HepG2 (cell line): ENCODE measurements around the gene GATA1. TPM values are rescaled to one million over a fixed set of nuclear protein-coding genes. Genes with fewer than 3 reads are reported as not detected.
A peak's percentile ranks its signal among the peaks of the same experiment; 100 is the strongest.

ENCODE experiments used
- CCAR2 ChIP-seq: fragments of 200-400 bp; formaldehyde crosslinking; optimal IDR thresholded peaks from 2 replicates; pipeline ENCODE3; 2018; ENCODE audit warnings: low read depth, mild to moderate bottlenecking, low read length, moderate library complexity
- CREB1 ChIP-seq, 2 experiments: fragments of 450-650 bp in 1 of 2; IDR thresholded peaks; 2 replicates each; pipeline ENCODE4 v1.6.1; 2016 to 2017; ENCODE audit warnings: control low read depth in 1 of 2, mild to moderate bottlenecking in 1 of 2, missing compliant biosample characterization in 1 of 2, missing genetic modification characterization in 1 of 2
- FOXC1 ChIP-seq: sonication (generic); formaldehyde crosslinking; IDR thresholded peaks from 2 replicates; pipeline ENCODE4 v1.8.0; 2022; ENCODE audit warnings: mild to moderate bottlenecking, missing genetic modification reagents, borderline replicate concordance
- GABPA ChIP-seq, 2 experiments: IDR thresholded peaks; 2 replicates each; pipeline ENCODE4 v1.6.1; 2011 to 2016; ENCODE audit warnings: low read depth in 2 of 2, low read length in 1 of 2, missing biosample characterization in 1 of 2, missing genetic modification characterization in 1 of 2
- KDM5A ChIP-seq: fragments of 200-600 bp; sonication (generic); IDR thresholded peaks from 2 replicates; pipeline ENCODE4 v1.7.0; 2018; ENCODE audit warnings: antibody characterized with exemption, mild to moderate bottlenecking, low read length, borderline replicate concordance
- LBX2 ChIP-seq: sonication (generic); formaldehyde crosslinking; IDR thresholded peaks from 2 replicates; pipeline ENCODE4 v1.5.0; 2020; ENCODE audit warnings: missing genetic modification reagents, mild to moderate bottlenecking, borderline replicate concordance
- NFIC ChIP-seq: IDR thresholded peaks from 2 replicates; pipeline ENCODE4 v1.6.1; 2012; ENCODE audit warnings: mild to moderate bottlenecking, low read length, inconsistent platforms
- NR1H2 ChIP-seq: sonication (generic); formaldehyde crosslinking; IDR thresholded peaks from 2 replicates; pipeline ENCODE4 v1.8.1; 2022; ENCODE audit warnings: low read depth, missing genetic modification reagents, borderline replicate concordance
- PHF21A ChIP-seq: sonication (generic); formaldehyde crosslinking; IDR thresholded peaks from 2 replicates; pipeline ENCODE4 v1.5.0; 2020; ENCODE audit warnings: mild to moderate bottlenecking, missing genetic modification reagents
- RFXANK ChIP-seq: IDR thresholded peaks from 2 replicates; pipeline ENCODE4 v1.6.1; 2016
- SCMH1 ChIP-seq: sonication (generic); formaldehyde crosslinking; IDR thresholded peaks from 2 replicates; pipeline ENCODE4 v1.9.0; 2021; ENCODE audit warnings: missing genetic modification reagents, mild to moderate bottlenecking, borderline replicate concordance
- SRF ChIP-seq: IDR thresholded peaks from 2 replicates; pipeline ENCODE4 v1.6.1; 2011; ENCODE audit warnings: mild to moderate bottlenecking, low read depth, low read length, moderate library complexity
- TRIM24 ChIP-seq: sonication (generic); formaldehyde crosslinking; IDR thresholded peaks from 2 replicates; pipeline ENCODE4 v1.8.0; 2022; ENCODE audit warnings: mild to moderate bottlenecking, missing genetic modification reagents
- USF2 ChIP-seq, 2 experiments: sonication (generic) in 1 of 2; formaldehyde crosslinking in 1 of 2; IDR thresholded peaks; 2 replicates each; pipeline versions ENCODE4 v1.5.1 to v1.6.1; 2011 to 2020; ENCODE audit warnings: borderline replicate concordance in 1 of 2, low read depth in 1 of 2, low read length in 1 of 2, mild to moderate bottlenecking in 1 of 2, missing genetic modification reagents in 1 of 2, moderate library complexity in 1 of 2
- ZNF607 ChIP-seq: sonication (generic); formaldehyde crosslinking; IDR thresholded peaks from 2 replicates; pipeline ENCODE4 v1.5.1; 2020; ENCODE audit warnings: missing genetic modification reagents, mild to moderate bottlenecking, borderline replicate concordance
- ZNF749 ChIP-seq: sonication (generic); formaldehyde crosslinking; IDR thresholded peaks from 2 replicates; pipeline ENCODE4 v1.8.0; 2022; ENCODE audit warnings: mild to moderate bottlenecking, missing genetic modification reagents, moderate library complexity, borderline replicate concordance
- ZNF878 ChIP-seq: sonication (generic); formaldehyde crosslinking; IDR thresholded peaks from 2 replicates; pipeline ENCODE4 v1.8.1; 2023; ENCODE audit warnings: mild to moderate bottlenecking, missing genetic modification reagents, moderate library complexity
- polyA plus RNA-seq, 8 experiments: library from polyadenylated mRNA; depleted of rRNA in 3 of 8; stranded (reverse) in 7 of 8; unstranded in 1 of 8; fragments of >200 nt; fragmentation: Illumina TruSeq in 4 of 8; extraction: Trizol in 4 of 8; gene quantifications; 2 replicates each; pipeline versions ENCODE4 v1.2.1 to v1.2.3, GENCODE V29; 2011 to 2016; ENCODE audit warnings: low read depth in 4 of 8, missing spikeins in 1 of 8, mixed read lengths in 1 of 8; ENCODE audit not compliant: insufficient read depth in 1 of 8
- total RNA-seq, 5 experiments: library from RNA; depleted of rRNA; stranded (reverse); fragments of >200 nt; fragmentation: Illumina TruSeq; extraction: Trizol; gene quantifications; 2 replicates each; pipeline ENCODE4 v1.2.3, GENCODE V29; 2016; ENCODE audit warnings: low read depth in 1 of 5
- TF ChIP-seq, protein P1 (sequence below): sonication (generic); formaldehyde crosslinking; IDR thresholded peaks from 2 replicates; pipeline ENCODE4 v1.5.0; 2020; ENCODE audit warnings: missing genetic modification reagents

Gene GATA1
- total and polyA plus RNA-seq, 2 of the 13 experiments (the other 11 are each of a cell fraction or from before 2014, with no cell fraction given) = 0.13 TPM; not detected in 1

DNA sequence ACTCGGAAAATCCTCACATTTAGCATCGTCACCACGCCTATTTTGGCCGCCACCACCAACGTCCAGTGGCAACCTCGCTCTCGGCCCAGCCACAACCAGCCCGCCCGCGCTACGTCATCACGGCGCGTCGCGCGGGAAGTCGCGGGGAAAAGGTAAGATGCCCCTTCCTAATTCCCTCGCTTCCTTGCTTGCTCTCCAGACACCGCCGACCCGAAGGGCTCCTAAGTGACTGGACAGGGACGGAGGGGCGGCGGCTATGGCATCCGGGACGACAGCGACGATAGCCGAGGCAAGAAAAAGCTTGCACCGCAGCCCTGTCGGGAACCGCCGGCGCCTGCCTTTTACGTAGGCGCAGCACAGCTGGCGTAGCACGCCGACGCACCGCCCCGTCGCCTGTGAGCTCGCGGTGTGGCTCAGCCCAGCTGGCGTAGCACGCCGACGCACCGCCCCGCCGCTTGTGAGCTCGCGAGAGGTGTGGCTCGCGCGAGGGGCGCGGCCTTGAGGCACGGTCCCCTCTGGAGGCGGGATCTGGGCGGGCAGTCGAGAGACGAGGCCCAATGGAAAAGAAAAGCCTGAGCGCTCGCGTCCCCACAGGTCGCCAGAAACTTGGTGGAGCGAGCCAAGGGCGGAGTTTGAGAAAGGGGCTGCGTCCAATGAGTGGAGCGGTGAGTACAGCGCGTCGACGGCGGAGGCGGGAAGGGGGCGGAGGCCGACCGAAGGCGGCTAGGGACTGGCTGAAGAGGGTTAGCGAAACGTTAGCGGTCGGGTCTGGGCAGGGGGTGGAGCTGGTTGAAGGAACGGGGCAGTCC lies 15.1 kb downstream of the GATA1 start, which contains the start of gene HDAC6 (continued):
- no peak for TF ChIP-seq ZNF878 (CRISPR knock-in tag)
- peak; percentile 98 for TF ChIP-seq KDM5A
- TF ChIP-seq USF2 (IDR thresholded peaks at IDR 0.05; ENCODE audit: low read depth, low read length) = no peak
- peak; percentile 23; the same call in 1 of the 2 replicates for TF ChIP-seq USF2 (CRISPR knock-in tag; IDR thresholded peaks at IDR 0.05; ENCODE audit: borderline replicate concordance)
- TF ChIP-seq NFIC = no peak
- TF ChIP-seq LBX2 (CRISPR knock-in tag) = no peak
- peak; percentile 97 for TF ChIP-seq CREB1 (IDR thresholded peaks at IDR 0.05)
- TF ChIP-seq CREB1 (CRISPR knock-in tag; IDR thresholded peaks at IDR 0.05) = peak; percentile 99
- no peak for TF ChIP-seq GABPA (IDR thresholded peaks at IDR 0.05; ENCODE audit: low read depth, low read length)
- TF ChIP-seq GABPA (CRISPR knock-in tag; IDR thresholded peaks at IDR 0.05; ENCODE audit: low read depth) = no peak; the same call in 1 of the 2 replicates
- no peak for TF ChIP-seq RFXANK (CRISPR knock-in tag)
- TF ChIP-seq ZNF607 (CRISPR knock-in tag) = no peak; the same call in 1 of the 2 replicates
- no peak for TF ChIP-seq FOXC1 (CRISPR knock-in tag)
- peak; percentile 67; the same call in 1 of the 2 replicates for TF ChIP-seq PHF21A (CRISPR knock-in tag)
- no peak for TF ChIP-seq ZNF749
- TF ChIP-seq NR1H2 (CRISPR knock-in tag) = no peak
- TF ChIP-seq CCAR2 = no peak
- TF ChIP-seq SCMH1 (CRISPR knock-in tag) = no peak
- peak; percentile 79 for TF ChIP-seq SRF
- no peak for TF ChIP-seq TRIM24 (CRISPR knock-in tag)
- TF ChIP-seq, protein P1, sequence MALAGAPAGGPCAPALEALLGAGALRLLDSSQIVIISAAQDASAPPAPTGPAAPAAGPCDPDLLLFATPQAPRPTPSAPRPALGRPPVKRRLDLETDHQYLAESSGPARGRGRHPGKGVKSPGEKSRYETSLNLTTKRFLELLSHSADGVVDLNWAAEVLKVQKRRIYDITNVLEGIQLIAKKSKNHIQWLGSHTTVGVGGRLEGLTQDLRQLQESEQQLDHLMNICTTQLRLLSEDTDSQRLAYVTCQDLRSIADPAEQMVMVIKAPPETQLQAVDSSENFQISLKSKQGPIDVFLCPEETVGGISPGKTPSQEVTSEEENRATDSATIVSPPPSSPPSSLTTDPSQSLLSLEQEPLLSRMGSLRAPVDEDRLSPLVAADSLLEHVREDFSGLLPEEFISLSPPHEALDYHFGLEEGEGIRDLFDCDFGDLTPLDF (CRISPR knock-in tag) = peak; percentile 85
